ENCODE data around the gene PPFIA2.

Gene PPFIA2

DNA sequence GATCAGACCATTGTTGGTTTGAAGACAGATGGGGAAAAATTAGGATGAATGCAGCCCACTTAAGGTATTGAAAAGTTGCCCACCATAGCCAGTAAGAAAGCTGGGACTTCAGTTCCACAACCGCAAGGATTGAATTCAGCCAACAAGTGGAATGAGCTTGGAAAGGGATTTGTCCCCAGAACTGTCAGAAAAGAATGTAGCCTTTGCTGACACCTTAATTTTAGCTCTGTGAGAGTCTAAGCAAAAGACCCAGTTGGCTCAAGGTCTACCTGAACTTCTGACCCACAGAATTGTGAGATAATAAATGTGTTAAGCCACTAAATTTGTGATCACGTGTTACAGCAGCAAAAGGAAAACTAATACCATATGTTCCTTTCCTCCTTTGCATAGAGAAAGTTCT, 29.4 kb downstream of the PPFIA2 start:
- Histone ChIP-seq H3K27me3 (ENCODE audit: control insufficient read depth in 2 of 2, insufficient read depth in 2 of 2, low read length in 2 of 2) (no peaks in the 10 kb centered on the region), H3K36me3 (ENCODE audit: control insufficient read depth in 2 of 2, insufficient read depth in 2 of 2, low read length in 2 of 2) (no peaks in the 10 kb centered on the region), H3K4me3 (ENCODE audit: low read length in 2 of 2) (no peak overlapping the region), H3K4me1 (ENCODE audit: control insufficient read depth in 2 of 2, insufficient read depth in 2 of 2, low read length in 2 of 2) (no peaks in the 10 kb centered on the region), H3K27ac (ENCODE audit: low read depth in 2 of 2, low read length in 2 of 2) (no peak overlapping the region), H3K9ac (ENCODE audit: low read depth in 1 of 2, low read length in 2 of 2) (no peak overlapping the region), H3K9me3 (ENCODE audit: control insufficient read depth in 2 of 2, low read length in 2 of 2) (no peaks in the 10 kb centered on the region)

DNA sequence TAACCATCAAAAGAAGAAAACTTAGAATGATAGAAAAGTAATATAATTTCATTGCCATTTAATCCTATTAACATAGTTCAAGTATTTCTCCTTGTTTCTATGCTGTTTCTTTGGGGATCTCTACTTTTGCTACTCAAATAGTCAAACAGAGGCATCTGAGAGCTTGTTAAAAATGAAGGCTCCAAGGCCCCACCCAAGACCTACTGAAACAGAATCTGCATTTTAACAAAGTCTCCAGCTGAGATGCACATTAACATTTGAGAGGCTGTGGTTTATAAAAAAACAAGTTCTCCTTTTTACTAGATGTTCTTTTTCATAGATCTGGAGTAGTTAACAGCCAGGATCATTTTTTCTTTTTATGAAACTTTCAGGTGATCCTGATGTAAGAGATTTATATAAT, 31.8 kb downstream of the PPFIA2 start:
- Histone ChIP-seq H3K9ac (ENCODE audit: low read depth in 1 of 2, low read length in 2 of 2) (no peak overlapping the region), H3K36me3 (ENCODE audit: control insufficient read depth in 2 of 2, insufficient read depth in 2 of 2, low read length in 2 of 2) (no peaks in the 10 kb centered on the region), H3K27me3 (ENCODE audit: control insufficient read depth in 2 of 2, insufficient read depth in 2 of 2, low read length in 2 of 2) (no peaks in the 10 kb centered on the region), H3K27ac (ENCODE audit: low read depth in 2 of 2, low read length in 2 of 2) (no peak overlapping the region), H3K9me3 (ENCODE audit: control insufficient read depth in 2 of 2, low read length in 2 of 2) (no peaks in the 10 kb centered on the region), H3K4me3 (ENCODE audit: low read length in 2 of 2) (no peak overlapping the region), H3K4me1 (ENCODE audit: control insufficient read depth in 2 of 2, insufficient read depth in 2 of 2, low read length in 2 of 2) (no peaks in the 10 kb centered on the region)

DNA sequence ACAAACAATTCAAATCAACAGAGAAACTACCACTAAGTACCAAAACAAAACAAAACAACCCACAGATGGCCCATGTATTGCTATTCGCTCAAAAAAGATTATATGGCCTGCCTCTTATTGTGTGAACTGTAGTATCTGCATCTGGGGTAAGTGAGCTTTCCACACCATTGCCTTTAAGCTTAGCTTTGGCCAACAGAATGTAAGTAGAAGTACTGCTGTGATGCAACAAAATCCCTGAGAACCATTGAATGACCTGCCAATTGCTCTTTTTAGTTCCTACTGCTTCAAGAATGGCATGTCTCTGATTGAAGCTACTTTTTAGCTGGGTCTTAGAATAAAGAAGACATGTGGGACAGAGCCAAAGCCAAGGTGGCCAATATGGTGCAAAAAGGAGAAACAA, 32.5 kb downstream of the PPFIA2 start:
- Histone ChIP-seq H3K36me3 (ENCODE audit: control insufficient read depth in 2 of 2, insufficient read depth in 2 of 2, low read length in 2 of 2) (no peaks in the 10 kb centered on the region), H3K4me1 (ENCODE audit: control insufficient read depth in 2 of 2, insufficient read depth in 2 of 2, low read length in 2 of 2) (no peaks in the 10 kb centered on the region), H3K4me3 (ENCODE audit: low read length in 2 of 2) (no peak overlapping the region), H3K9me3 (ENCODE audit: control insufficient read depth in 2 of 2, low read length in 2 of 2) (no peaks in the 10 kb centered on the region), H3K27me3 (ENCODE audit: control insufficient read depth in 2 of 2, insufficient read depth in 2 of 2, low read length in 2 of 2) (no peaks in the 10 kb centered on the region), H3K27ac (ENCODE audit: low read depth in 2 of 2, low read length in 2 of 2) (no peak overlapping the region), H3K9ac (ENCODE audit: low read depth in 1 of 2, low read length in 2 of 2) (no peak overlapping the region)

DNA sequence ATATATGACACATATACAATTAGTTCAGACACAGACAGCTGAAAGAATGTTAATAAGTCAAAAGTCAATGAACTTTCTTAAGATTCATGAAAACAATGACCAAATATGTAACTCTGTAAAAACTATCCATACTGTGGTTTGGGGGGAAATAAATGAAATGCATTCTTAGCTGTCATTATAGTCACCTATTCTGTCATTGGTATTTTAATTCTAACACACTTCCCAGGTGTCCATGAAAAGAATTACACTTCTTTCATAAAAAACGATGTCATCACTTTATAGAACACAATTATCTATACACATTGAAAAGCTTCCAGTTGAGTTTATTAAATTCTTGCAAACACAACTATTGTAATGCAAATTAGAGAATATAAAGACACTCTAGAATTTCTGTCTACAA, 35.8 kb downstream of the PPFIA2 start:
- no peak overlapping the region for H3K27ac ChIP-seq (ENCODE audit: low read depth in 2 of 2, low read length in 2 of 2)
- H3K4me3 ChIP-seq (ENCODE audit: low read length in 2 of 2) = no peak overlapping the region
- no peak overlapping the region for H3K9ac ChIP-seq (ENCODE audit: low read depth in 1 of 2, low read length in 2 of 2)
- no peaks in the 10 kb centered on the region for H3K9me3 ChIP-seq (ENCODE audit: control insufficient read depth in 2 of 2, low read length in 2 of 2)
- H3K27me3 ChIP-seq (ENCODE audit: control insufficient read depth in 2 of 2, insufficient read depth in 2 of 2, low read length in 2 of 2) = no peaks in the 10 kb centered on the region
- no peaks in the 10 kb centered on the region for H3K36me3 ChIP-seq (ENCODE audit: control insufficient read depth in 2 of 2, insufficient read depth in 2 of 2, low read length in 2 of 2)
- no peaks in the 10 kb centered on the region for H3K4me1 ChIP-seq (ENCODE audit: control insufficient read depth in 2 of 2, insufficient read depth in 2 of 2, low read length in 2 of 2)

DNA sequence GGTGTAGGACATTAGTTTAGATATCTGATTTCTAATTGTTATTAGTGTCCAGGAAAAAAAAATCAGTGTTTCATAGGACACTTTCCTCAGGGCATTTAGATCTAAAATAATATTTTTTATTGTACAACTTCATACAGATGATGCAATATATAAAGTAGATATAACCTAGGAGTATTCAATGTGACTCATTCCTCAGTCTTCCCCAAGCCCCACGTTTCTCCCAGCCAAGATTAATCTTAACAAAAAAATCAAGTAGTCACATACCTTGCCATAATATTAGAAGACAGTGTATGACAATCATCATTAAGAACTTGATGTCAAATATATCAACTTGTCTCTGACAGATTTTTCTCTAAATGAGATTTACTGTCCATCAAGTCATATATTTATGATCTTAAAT, 37.1 kb downstream of the PPFIA2 start:
- Histone ChIP-seq H3K27ac (ENCODE audit: low read depth in 2 of 2, low read length in 2 of 2) (no peak overlapping the region), H3K9me3 (ENCODE audit: control insufficient read depth in 2 of 2, low read length in 2 of 2) (no peaks in the 10 kb centered on the region), H3K4me3 (ENCODE audit: low read length in 2 of 2) (no peak overlapping the region), H3K36me3 (ENCODE audit: control insufficient read depth in 2 of 2, insufficient read depth in 2 of 2, low read length in 2 of 2) (no peaks in the 10 kb centered on the region), H3K27me3 (ENCODE audit: control insufficient read depth in 2 of 2, insufficient read depth in 2 of 2, low read length in 2 of 2) (no peaks in the 10 kb centered on the region), H3K4me1 (ENCODE audit: control insufficient read depth in 2 of 2, insufficient read depth in 2 of 2, low read length in 2 of 2) (no peaks in the 10 kb centered on the region), H3K9ac (ENCODE audit: low read depth in 1 of 2, low read length in 2 of 2) (no peak overlapping the region)

DNA sequence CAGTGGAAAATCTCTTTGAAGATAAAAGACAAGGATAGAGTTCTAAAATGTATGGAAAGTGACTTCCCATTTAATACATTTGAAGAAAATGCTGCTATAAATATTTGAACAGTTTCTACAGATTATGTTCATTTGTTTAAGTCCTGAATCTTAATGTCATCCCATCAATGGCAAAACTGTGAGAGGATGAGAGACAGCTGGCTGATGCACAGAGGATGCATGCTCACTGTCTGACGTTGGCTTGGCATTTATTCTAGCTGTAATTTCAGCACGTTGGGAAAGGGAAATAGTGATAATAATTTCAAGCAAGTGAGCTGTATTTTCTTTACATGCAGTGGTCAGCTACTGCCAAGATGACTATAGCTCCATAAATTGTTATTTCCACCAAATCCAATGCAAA, 40.5 kb downstream of the PPFIA2 start:
- H3K27me3 ChIP-seq (ENCODE audit: control insufficient read depth in 2 of 2, insufficient read depth in 2 of 2, low read length in 2 of 2) = no peaks in the 10 kb centered on the region
- no peaks in the 10 kb centered on the region for H3K9me3 ChIP-seq (ENCODE audit: control insufficient read depth in 2 of 2, low read length in 2 of 2)
- no peak overlapping the region for H3K4me3 ChIP-seq (ENCODE audit: low read length in 2 of 2)
- no peak overlapping the region for H3K27ac ChIP-seq (ENCODE audit: low read depth in 2 of 2, low read length in 2 of 2)
- no peaks in the 10 kb centered on the region for H3K36me3 ChIP-seq (ENCODE audit: control insufficient read depth in 2 of 2, insufficient read depth in 2 of 2, low read length in 2 of 2)
- H3K9ac ChIP-seq (ENCODE audit: low read depth in 1 of 2, low read length in 2 of 2) = no peak overlapping the region
- no peaks in the 10 kb centered on the region for H3K4me1 ChIP-seq (ENCODE audit: control insufficient read depth in 2 of 2, insufficient read depth in 2 of 2, low read length in 2 of 2)

DNA sequence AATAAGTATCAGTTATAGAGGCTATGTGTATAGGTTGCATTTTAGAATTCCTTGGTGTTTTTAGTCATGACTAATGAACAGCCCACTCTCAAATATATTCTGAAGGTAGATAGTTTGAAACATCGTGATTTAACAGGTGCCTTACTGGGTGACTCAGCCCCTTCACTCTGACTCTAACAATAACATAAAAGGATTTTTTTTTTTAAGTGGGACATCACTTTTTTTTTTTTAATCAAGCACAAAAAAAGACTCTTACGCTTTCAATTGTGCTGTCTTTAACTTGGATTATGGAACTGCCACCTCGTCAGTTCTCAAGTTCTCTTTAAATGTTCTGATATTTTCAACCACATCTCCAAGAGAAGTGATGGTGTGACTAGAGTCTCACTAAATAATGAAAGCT, 46.6 kb downstream of the PPFIA2 start:
- Histone ChIP-seq H3K9me3 (ENCODE audit: control insufficient read depth in 2 of 2, low read length in 2 of 2) (no peaks in the 10 kb centered on the region), H3K36me3 (ENCODE audit: control insufficient read depth in 2 of 2, insufficient read depth in 2 of 2, low read length in 2 of 2) (no peaks in the 10 kb centered on the region), H3K4me1 (ENCODE audit: control insufficient read depth in 2 of 2, insufficient read depth in 2 of 2, low read length in 2 of 2) (no peaks in the 10 kb centered on the region), H3K27me3 (ENCODE audit: control insufficient read depth in 2 of 2, insufficient read depth in 2 of 2, low read length in 2 of 2) (no peaks in the 10 kb centered on the region), H3K27ac (ENCODE audit: low read depth in 2 of 2, low read length in 2 of 2) (no peak overlapping the region), H3K9ac (ENCODE audit: low read depth in 1 of 2, low read length in 2 of 2) (no peak overlapping the region), H3K4me3 (ENCODE audit: low read length in 2 of 2) (no peak overlapping the region)

DNA sequence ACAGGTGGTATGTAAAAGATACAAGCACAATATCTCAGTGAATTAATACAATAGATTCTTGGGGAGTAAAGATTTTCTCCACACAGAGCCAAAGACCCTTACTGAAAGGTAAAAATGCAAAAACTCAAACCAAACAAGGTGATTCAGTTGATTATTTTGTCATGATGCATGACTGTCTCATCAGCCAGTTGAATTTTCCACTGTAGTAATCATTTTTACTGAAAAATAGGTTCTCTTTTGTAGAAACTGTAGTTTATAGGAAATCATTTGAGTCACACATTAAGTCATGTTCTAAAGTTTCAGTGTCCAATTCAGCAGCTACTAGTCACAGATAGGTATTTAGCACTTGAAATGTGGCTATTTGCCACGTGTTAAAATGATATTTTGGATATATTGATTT, 53.6 kb downstream of the PPFIA2 start:
- Histone ChIP-seq H3K4me1 (ENCODE audit: control insufficient read depth in 2 of 2, insufficient read depth in 2 of 2, low read length in 2 of 2) (no peaks in the 10 kb centered on the region), H3K27ac (ENCODE audit: low read depth in 2 of 2, low read length in 2 of 2) (no peak overlapping the region), H3K9me3 (ENCODE audit: control insufficient read depth in 2 of 2, low read length in 2 of 2) (no peaks in the 10 kb centered on the region), H3K4me3 (ENCODE audit: low read length in 2 of 2) (no peak overlapping the region), H3K27me3 (ENCODE audit: control insufficient read depth in 2 of 2, insufficient read depth in 2 of 2, low read length in 2 of 2) (no peaks in the 10 kb centered on the region), H3K36me3 (ENCODE audit: control insufficient read depth in 2 of 2, insufficient read depth in 2 of 2, low read length in 2 of 2) (no peaks in the 10 kb centered on the region), H3K9ac (ENCODE audit: low read depth in 1 of 2, low read length in 2 of 2) (no peak overlapping the region)

DNA sequence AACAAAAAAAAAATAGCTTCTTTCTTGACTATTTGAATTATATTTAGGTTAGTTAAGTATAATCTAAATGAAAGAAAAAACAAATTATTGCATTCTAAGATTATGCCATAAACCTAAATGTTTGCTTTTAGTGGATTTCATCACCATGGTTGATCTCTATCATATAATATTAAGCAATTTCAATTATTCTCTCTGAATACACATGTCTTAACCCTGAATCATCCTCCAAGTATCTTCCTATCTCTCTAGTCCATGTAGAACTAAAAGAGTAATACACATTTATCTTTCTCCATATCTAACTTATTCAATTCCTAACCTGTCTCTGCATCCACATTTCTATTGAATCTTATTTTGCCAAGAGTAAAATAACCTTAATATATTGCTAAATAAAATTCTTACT, 59.6 kb downstream of the PPFIA2 start:
- Histone ChIP-seq H3K9ac (ENCODE audit: low read depth in 1 of 2, low read length in 2 of 2) (no peak overlapping the region), H3K27ac (ENCODE audit: low read depth in 2 of 2, low read length in 2 of 2) (no peak overlapping the region), H3K4me3 (ENCODE audit: low read length in 2 of 2) (no peak overlapping the region), H3K4me1 (ENCODE audit: control insufficient read depth in 2 of 2, insufficient read depth in 2 of 2, low read length in 2 of 2) (no peaks in the 10 kb centered on the region), H3K36me3 (ENCODE audit: control insufficient read depth in 2 of 2, insufficient read depth in 2 of 2, low read length in 2 of 2) (no peaks in the 10 kb centered on the region), H3K9me3 (ENCODE audit: control insufficient read depth in 2 of 2, low read length in 2 of 2) (no peaks in the 10 kb centered on the region), H3K27me3 (ENCODE audit: control insufficient read depth in 2 of 2, insufficient read depth in 2 of 2, low read length in 2 of 2) (no peaks in the 10 kb centered on the region)

DNA sequence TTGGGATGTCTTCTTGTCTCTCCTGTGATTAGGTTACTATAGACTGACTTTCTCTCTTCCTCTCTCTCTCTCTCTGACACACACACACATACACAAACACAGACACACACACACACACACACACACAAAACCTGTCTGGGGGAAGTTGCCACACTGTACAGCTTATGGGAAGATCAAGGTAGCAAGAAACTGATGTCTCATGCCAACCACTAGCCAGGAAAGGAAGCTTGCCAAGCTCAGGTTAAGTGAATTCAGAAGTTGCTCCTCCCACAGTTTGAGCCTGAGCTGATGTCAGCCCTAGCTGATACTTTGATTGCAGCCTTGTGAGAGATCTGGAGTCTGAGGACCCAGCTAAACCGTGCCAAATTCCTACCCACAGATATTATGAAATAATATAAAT, 67.1 kb downstream of the PPFIA2 start:
- H3K27me3 ChIP-seq (ENCODE audit: control insufficient read depth in 2 of 2, insufficient read depth in 2 of 2, low read length in 2 of 2) = no peaks in the 10 kb centered on the region
- H3K27ac ChIP-seq (ENCODE audit: low read depth in 2 of 2, low read length in 2 of 2) = no peak overlapping the region
- no peaks in the 10 kb centered on the region for H3K36me3 ChIP-seq (ENCODE audit: control insufficient read depth in 2 of 2, insufficient read depth in 2 of 2, low read length in 2 of 2)
- H3K9me3 ChIP-seq (ENCODE audit: control insufficient read depth in 2 of 2, low read length in 2 of 2) = no peaks in the 10 kb centered on the region
- no peaks in the 10 kb centered on the region for H3K4me1 ChIP-seq (ENCODE audit: control insufficient read depth in 2 of 2, insufficient read depth in 2 of 2, low read length in 2 of 2)
- H3K9ac ChIP-seq (ENCODE audit: low read depth in 1 of 2, low read length in 2 of 2) = no peak overlapping the region
- no peak overlapping the region for H3K4me3 ChIP-seq (ENCODE audit: low read length in 2 of 2)

DNA sequence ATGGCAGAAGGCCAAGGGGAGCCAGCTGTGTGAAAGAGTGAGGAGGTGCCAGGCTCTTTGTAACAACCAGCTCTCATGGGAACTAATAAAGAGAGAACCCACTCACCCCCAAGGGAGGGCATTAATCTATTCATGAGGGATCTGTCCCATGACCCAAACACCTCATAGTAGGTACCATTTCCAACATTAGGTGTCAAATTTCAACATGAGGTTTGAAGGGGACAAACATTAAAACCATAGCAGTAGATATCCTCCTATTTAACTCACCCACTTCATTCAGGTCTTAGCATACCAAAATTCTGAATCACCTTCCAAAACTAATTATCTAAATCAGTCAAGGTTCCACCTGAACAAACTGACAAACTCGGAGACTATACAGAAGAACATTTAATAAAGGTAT, 75.3 kb downstream of the PPFIA2 start:
- H3K27me3 ChIP-seq (ENCODE audit: control insufficient read depth in 2 of 2, insufficient read depth in 2 of 2, low read length in 2 of 2) = no peaks in the 10 kb centered on the region
- no peaks in the 10 kb centered on the region for H3K9me3 ChIP-seq (ENCODE audit: control insufficient read depth in 2 of 2, low read length in 2 of 2)
- H3K27ac ChIP-seq (ENCODE audit: low read depth in 2 of 2, low read length in 2 of 2) = no peak overlapping the region
- no peak overlapping the region for H3K9ac ChIP-seq (ENCODE audit: low read depth in 1 of 2, low read length in 2 of 2)
- no peak overlapping the region for H3K4me3 ChIP-seq (ENCODE audit: low read length in 2 of 2)
- H3K4me1 ChIP-seq (ENCODE audit: control insufficient read depth in 2 of 2, insufficient read depth in 2 of 2, low read length in 2 of 2) = no peaks in the 10 kb centered on the region
- H3K36me3 ChIP-seq (ENCODE audit: control insufficient read depth in 2 of 2, insufficient read depth in 2 of 2, low read length in 2 of 2) = no peaks in the 10 kb centered on the region
